Tibial nerve (tissue), 4 donors: ENCODE data around the gene NBAS. TPM values are rescaled to one million over a fixed set of nuclear protein-coding genes. Genes with fewer than 3 reads are reported as not detected.

Source experiments
- DNase-seq, 2 donors: peaks; one replicate each; pipeline ENCODE4 v3.0.0-alpha.2; 2019; ENCODE audit warnings: low spot score in 2 of 2
- H3K27ac ChIP-seq, 4 donors: fragments of 200-600 bp; sonication (generic) in 3 of 4; one replicate each; pipeline ENCODE4 v1.5.1; 2017 to 2019; ENCODE audit warnings: mild to moderate bottlenecking in 1 of 4
- H3K27me3 ChIP-seq, 2 donors: fragments of 200-600 bp; sonication (generic) in 1 of 2; one replicate each; pipeline versions ENCODE4 v1.5.1 to v1.6.0; 2017 to 2019
- H3K36me3 ChIP-seq, 3 donors: fragments of 200-600 bp; sonication (generic); one replicate each; pipeline ENCODE4 v1.5.1; 2018 to 2019
- H3K4me1 ChIP-seq, 4 donors: fragments of 200-600 bp; sonication (generic) in 3 of 4; one replicate each; pipeline ENCODE4 v1.5.1; 2017 to 2019
- H3K4me3 ChIP-seq, 4 donors: fragments of 200-600 bp; sonication (generic) in 3 of 4; one replicate each; pipeline ENCODE4 v1.5.1; 2017 to 2019; ENCODE audit warnings: mild to moderate bottlenecking in 1 of 4, moderate library complexity in 1 of 4
- H3K9me3 ChIP-seq, 4 donors: fragments of 200-600 bp; sonication (generic) in 3 of 4; one replicate each; pipeline ENCODE4 v1.5.1; 2017 to 2019
- EP300 ChIP-seq, 2 donors: sonication (generic); formaldehyde crosslinking; IDR thresholded peaks; one replicate each; pipeline ENCODE4 v1.6.1; 2017; ENCODE audit warnings: antibody characterized with exemption in 2 of 2, mild to moderate bottlenecking in 1 of 2
- POLR2A ChIP-seq, 2 donors: fragments of 450-650 bp; IDR thresholded peaks; one replicate each; pipeline ENCODE4 v1.6.1; 2017; ENCODE audit warnings: antibody characterized with exemption in 2 of 2, mild to moderate bottlenecking in 2 of 2, moderate library complexity in 2 of 2
- WGBS, 2 donors: methylation state at CpG; one replicate each; pipeline ENCODE4 v1.1.5; 2018; 5-methylcytosine and 5-hydroxymethylcytosine counted together
- total RNA-seq, 4 donors: library from RNA; depleted of rRNA; stranded (reverse); fragments of >200 nt; gene quantifications; one replicate each; pipeline ENCODE4 v1.1.0, GENCODE V29; 2016
- TF ChIP-seq, protein P1 (sequence below), 5 experiments: fragments of 200-600 bp in 3 of 5; fragments of 450-650 bp in 2 of 5; sonication (generic) in 3 of 5; IDR thresholded peaks; one replicate each; pipeline ENCODE4 v1.5.1; 2016 to 2019; ENCODE audit warnings: antibody characterized with exemption in 5 of 5, mild to moderate bottlenecking in 3 of 5, moderate library complexity in 2 of 5

The NBAS gene
- total RNA-seq, 4 donors from 2014 or later: 49.0 to 59.1 (median 55.1) TPM

GRCh38 chr2:15389895-15390294, 171.2 kb downstream of the NBAS start:
- no peak overlapping the region for H3K4me3 ChIP-seq
- no peak overlapping the region for H3K27ac ChIP-seq
- DNase-seq: no peak
- TF ChIP-seq POLR2A (IDR thresholded peaks at IDR 0.05) (no peak), EP300 (IDR thresholded peaks at IDR 0.05) (no peak)
- TF ChIP-seq, protein P1, sequence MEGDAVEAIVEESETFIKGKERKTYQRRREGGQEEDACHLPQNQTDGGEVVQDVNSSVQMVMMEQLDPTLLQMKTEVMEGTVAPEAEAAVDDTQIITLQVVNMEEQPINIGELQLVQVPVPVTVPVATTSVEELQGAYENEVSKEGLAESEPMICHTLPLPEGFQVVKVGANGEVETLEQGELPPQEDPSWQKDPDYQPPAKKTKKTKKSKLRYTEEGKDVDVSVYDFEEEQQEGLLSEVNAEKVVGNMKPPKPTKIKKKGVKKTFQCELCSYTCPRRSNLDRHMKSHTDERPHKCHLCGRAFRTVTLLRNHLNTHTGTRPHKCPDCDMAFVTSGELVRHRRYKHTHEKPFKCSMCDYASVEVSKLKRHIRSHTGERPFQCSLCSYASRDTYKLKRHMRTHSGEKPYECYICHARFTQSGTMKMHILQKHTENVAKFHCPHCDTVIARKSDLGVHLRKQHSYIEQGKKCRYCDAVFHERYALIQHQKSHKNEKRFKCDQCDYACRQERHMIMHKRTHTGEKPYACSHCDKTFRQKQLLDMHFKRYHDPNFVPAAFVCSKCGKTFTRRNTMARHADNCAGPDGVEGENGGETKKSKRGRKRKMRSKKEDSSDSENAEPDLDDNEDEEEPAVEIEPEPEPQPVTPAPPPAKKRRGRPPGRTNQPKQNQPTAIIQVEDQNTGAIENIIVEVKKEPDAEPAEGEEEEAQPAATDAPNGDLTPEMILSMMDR (IDR thresholded peaks at IDR 0.05): no peak
- WGBS, 2 donors: 47 to 53% methylated on average over 3 of the region's 3 CpGs
- peaks cover 0 to 69% (median 0%) of the 10 kb centered on the region in 3 donors for H3K36me3 ChIP-seq
- no peaks in the 10 kb centered on the region for H3K27me3 ChIP-seq
- H3K9me3 ChIP-seq: no peaks in the 10 kb centered on the region
- H3K4me1 ChIP-seq: no peaks in the 10 kb centered on the region

GRCh38 chr2:15389326-15389700, 171.8 kb downstream of the NBAS start:
- H3K36me3 ChIP-seq: peaks cover 0 to 63% (median 0%) of the 10 kb centered on the region in 3 donors
- H3K4me3 ChIP-seq: no peak overlapping the region
- no peaks in the 10 kb centered on the region for H3K4me1 ChIP-seq
- DNase-seq: no peak
- H3K27ac ChIP-seq: no peak overlapping the region
- no peaks in the 10 kb centered on the region for H3K27me3 ChIP-seq
- WGBS, 2 donors: 63 to 93% methylated on average over 1 of the region's 1 CpG
- TF ChIP-seq, protein P1 (IDR thresholded peaks at IDR 0.05): no peak
- TF ChIP-seq EP300 (IDR thresholded peaks at IDR 0.05) (no peak), POLR2A (IDR thresholded peaks at IDR 0.05) (no peak)
- no peaks in the 10 kb centered on the region for H3K9me3 ChIP-seq

DNA sequence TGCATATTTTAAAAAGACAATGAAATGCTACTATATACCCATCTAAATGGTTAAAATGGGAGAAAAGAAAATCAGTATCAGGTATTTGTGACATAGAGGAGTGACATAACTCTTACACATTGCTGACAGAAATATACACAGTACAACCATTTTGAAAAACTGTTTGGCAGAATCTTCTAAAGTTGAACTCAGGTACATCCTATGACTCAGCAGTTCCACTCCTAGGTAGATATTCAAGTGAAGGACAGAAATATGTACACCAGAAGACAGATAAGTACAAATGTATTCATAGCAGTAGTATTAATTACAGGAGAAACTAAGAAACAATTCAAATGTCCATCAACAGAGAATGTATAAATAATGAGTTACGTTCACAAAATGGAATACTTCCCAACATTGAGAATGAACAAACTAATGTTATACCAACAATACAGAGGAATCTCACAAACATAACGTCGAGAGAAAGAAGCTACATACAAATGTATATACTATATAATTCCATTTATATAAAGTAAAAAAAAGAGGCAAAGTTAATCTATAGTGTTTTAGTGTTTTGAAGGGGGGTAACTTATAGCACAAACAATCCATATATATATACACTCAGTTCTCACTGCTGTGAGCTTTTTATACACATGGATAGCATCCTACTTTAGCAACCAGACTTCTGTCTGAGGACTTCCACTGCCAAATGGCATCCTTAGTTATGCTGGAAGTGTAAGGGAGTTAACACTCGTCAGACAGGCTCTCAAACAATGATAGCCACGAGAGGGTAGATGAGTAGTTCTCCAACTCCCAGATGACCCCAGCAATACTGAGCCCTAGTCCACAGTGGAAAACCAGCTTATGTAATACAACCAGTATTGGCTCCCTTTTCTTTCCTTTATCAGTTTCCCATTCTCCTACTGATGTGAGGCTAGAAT, 172.5 kb downstream of the NBAS start:
- Histone ChIP-seq H3K4me1 (no peaks in the 10 kb centered on the region), H3K27me3 (no peaks in the 10 kb centered on the region), H3K4me3 (no peak overlapping the region), H3K27ac (no peak overlapping the region), H3K9me3 (no peaks in the 10 kb centered on the region), H3K36me3 (peaks cover 0 to 60% (median 0%) of the 10 kb centered on the region in 3 donors)
- DNase-seq: no peak
- TF ChIP-seq POLR2A (IDR thresholded peaks at IDR 0.05) (no peak), EP300 (IDR thresholded peaks at IDR 0.05) (no peak)
- TF ChIP-seq, protein P1 (IDR thresholded peaks at IDR 0.05): no peak
- WGBS, 2 donors: 88 to 89% methylated on average over 5 of the region's 5 CpGs

DNA sequence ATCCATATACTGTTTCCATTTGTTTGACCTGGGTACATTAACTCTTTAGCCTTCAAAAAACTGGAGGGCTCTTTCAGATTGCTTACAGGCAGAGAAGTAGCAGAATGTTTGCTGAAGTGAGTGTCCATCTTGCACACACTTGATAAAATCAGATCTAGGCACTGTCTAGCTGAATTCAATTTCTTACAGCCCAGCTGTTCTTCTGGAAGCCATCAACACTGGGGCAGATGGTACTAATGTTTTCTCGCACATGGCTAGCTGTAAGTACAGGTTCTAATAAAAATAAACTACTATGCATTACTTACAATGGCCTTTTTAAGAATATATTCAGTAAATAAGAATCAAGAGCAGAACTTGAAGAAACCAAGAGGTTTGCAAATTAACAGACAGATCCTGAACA, 175.9 kb downstream of the NBAS start:
- Histone ChIP-seq H3K27me3 (no peaks in the 10 kb centered on the region), H3K9me3 (no peaks in the 10 kb centered on the region), H3K36me3 (peaks cover 0 to 49% (median 0%) of the 10 kb centered on the region in 3 donors), H3K4me1 (no peaks in the 10 kb centered on the region), H3K27ac (no peak overlapping the region), H3K4me3 (no peak overlapping the region)
- TF ChIP-seq POLR2A (IDR thresholded peaks at IDR 0.05): no peak
- TF ChIP-seq, protein P1 (IDR thresholded peaks at IDR 0.05): no peak
- TF ChIP-seq EP300 (IDR thresholded peaks at IDR 0.05): no peak
- WGBS, 2 donors: 90 to 94% methylated on average over 1 of the region's 1 CpG
- DNase-seq: no peak

- DNase-seq: no peak
- no peak for TF ChIP-seq EP300 (IDR thresholded peaks at IDR 0.05)
- no peak for TF ChIP-seq POLR2A (IDR thresholded peaks at IDR 0.05)
- TF ChIP-seq, protein P1 (IDR thresholded peaks at IDR 0.05): no peak
- Histone ChIP-seq H3K27me3 (no peaks in the 10 kb centered on the region), H3K9me3 (no peaks in the 10 kb centered on the region), H3K36me3 (peaks cover 0 to 46% (median 0%) of the 10 kb centered on the region in 3 donors), H3K27ac (no peak overlapping the region), H3K4me1 (no peaks in the 10 kb centered on the region), H3K4me3 (no peak overlapping the region)
- 93 to 95% methylated on average over 7 of the region's 7 CpGs for WGBS, 2 donors
Observed at GRCh38 chr2:15383695-15384350, 177.3 kb downstream of the NBAS start.
